Ascending aorta (tissue), 2 donors: ENCODE data around the gene NEGR1. TPM values are rescaled to one million over a fixed set of nuclear protein-coding genes. Genes with fewer than 3 reads are reported as not detected.

Source experiments
- DNase-seq, 2 donors: peaks; one replicate each; pipeline ENCODE4 v3.0.0-alpha.2; 2019; ENCODE audit warnings: low spot score in 2 of 2
- H3K27ac ChIP-seq, 2 donors: fragments of 200-600 bp; sonication (generic); one replicate each; pipeline ENCODE4 v1.5.1; 2016 to 2017; ENCODE audit warnings: mild to moderate bottlenecking in 1 of 2
- H3K27me3 ChIP-seq: fragments of 200-600 bp; sonication (generic); one replicate; pipeline ENCODE4 v1.5.1; 2017
- H3K36me3 ChIP-seq, 2 donors: fragments of 200-600 bp; sonication (generic); one replicate each; pipeline ENCODE4 v1.5.1; 2016
- H3K4me1 ChIP-seq, 2 donors: fragments of 200-600 bp; sonication (generic); one replicate each; pipeline ENCODE4 v1.5.1; 2016 to 2017; ENCODE audit warnings: mild to moderate bottlenecking in 1 of 2
- H3K4me3 ChIP-seq, 2 donors: fragments of 200-600 bp; sonication (generic); one replicate each; pipeline ENCODE4 v1.5.1; 2016 to 2017; ENCODE audit warnings: mild to moderate bottlenecking in 1 of 2
- H3K9me3 ChIP-seq, 2 donors: fragments of 200-600 bp; sonication (generic); one replicate each; pipeline ENCODE4 v1.5.1; 2016
- CTCF ChIP-seq, 3 experiments: fragments of 200-600 bp in 2 of 3; fragments of 450-650 bp in 1 of 3; sonication (generic) in 2 of 3; IDR thresholded peaks; one replicate each; pipeline ENCODE4 v1.5.1; 2016 to 2019; ENCODE audit warnings: antibody characterized with exemption in 3 of 3, mild to moderate bottlenecking in 1 of 3, moderate library complexity in 1 of 3
- intact Hi-C: fragments of 100-400 bp; cut with DNase I; formaldehyde crosslinking; loops from one replicate; pipeline ENCODE4 v1.15.1; 2023
- total RNA-seq: library from RNA; depleted of rRNA; stranded (reverse); fragments of >200 nt; gene quantifications from one replicate; pipeline ENCODE4 v1.1.0, GENCODE V29; 2016

The NEGR1 gene
- total RNA-seq, 1 donor from 2014 or later, result 42.8 TPM

- Histone ChIP-seq H3K27me3 (no peaks in the 10 kb centered on the region), H3K9me3 (no peaks in the 10 kb centered on the region), H3K36me3 (no peaks in the 10 kb centered on the region), H3K4me3 (no peak overlapping the region), H3K27ac (no peak overlapping the region), H3K4me1 (no peaks in the 10 kb centered on the region)
- intact Hi-C loops, result no loop called here
- DNase-seq, result no peak
- TF ChIP-seq CTCF (IDR thresholded peaks at IDR 0.05), result no peak
Observed at GRCh38 chr1:72150508-72150907, 131.8 kb downstream of the NEGR1 start.

GRCh38 chr1:72141875-72142274 is 140.5 kb downstream of the NEGR1 start:
- no peak overlapping the region for H3K4me3 ChIP-seq
- H3K27ac ChIP-seq, result no peak overlapping the region
- intact Hi-C loops, result no loop called here
- no peak for TF ChIP-seq CTCF (IDR thresholded peaks at IDR 0.05)
- no peak for DNase-seq
- H3K27me3 ChIP-seq, result no peaks in the 10 kb centered on the region
- peaks cover 0 to 8% of the 10 kb centered on the region in 2 donors for H3K9me3 ChIP-seq
- no peaks in the 10 kb centered on the region for H3K4me1 ChIP-seq
- no peaks in the 10 kb centered on the region for H3K36me3 ChIP-seq

- intact Hi-C loops, result no loop called here
- no peaks in the 10 kb centered on the region for H3K36me3 ChIP-seq
- TF ChIP-seq CTCF (IDR thresholded peaks at IDR 0.05), result no peak
Observed at GRCh38 chr1:72140222-72140621, 142.1 kb downstream of the NEGR1 start.

GRCh38 chr1:72137656-72138055 is 144.7 kb downstream of the NEGR1 start:
- H3K4me1 ChIP-seq, result no peaks in the 10 kb centered on the region
- intact Hi-C loops, result no loop called here
- no peak for TF ChIP-seq CTCF (IDR thresholded peaks at IDR 0.05)

More at GRCh38 chr1:72140222-72140621, 142.1 kb downstream of the NEGR1 start:
- Histone ChIP-seq H3K27ac (no peak overlapping the region), H3K27me3 (no peaks in the 10 kb centered on the region), H3K4me1 (no peaks in the 10 kb centered on the region), H3K9me3 (peaks cover 0 to 8% of the 10 kb centered on the region in 2 donors), H3K4me3 (no peak overlapping the region)
- DNase-seq, result no peak

GRCh38 chr1:72129869-72130268 is 152.5 kb downstream of the NEGR1 start:
- intact Hi-C loops, result no loop called here
- TF ChIP-seq CTCF (IDR thresholded peaks at IDR 0.05), result no peak
- Histone ChIP-seq H3K27ac (no peak overlapping the region), H3K4me1 (no peaks in the 10 kb centered on the region), H3K9me3 (no peaks in the 10 kb centered on the region), H3K27me3 (no peaks in the 10 kb centered on the region), H3K4me3 (no peak overlapping the region), H3K36me3 (no peaks in the 10 kb centered on the region)
- no peak for DNase-seq

More at GRCh38 chr1:72137656-72138055, 144.7 kb downstream of the NEGR1 start:
- DNase-seq, result no peak
- Histone ChIP-seq H3K36me3 (no peaks in the 10 kb centered on the region), H3K4me3 (no peak overlapping the region), H3K27me3 (no peaks in the 10 kb centered on the region), H3K27ac (no peak overlapping the region), H3K9me3 (peaks cover 0 to 8% of the 10 kb centered on the region in 2 donors)
